ENCODE measurements around the gene LASP1.
"Not testable (repeated sequence)": the region's sequence is repeated elsewhere in the genome, so short reads cannot be mapped to it uniquely, and the experiment has no call there.

Gene LASP1

DNA sequence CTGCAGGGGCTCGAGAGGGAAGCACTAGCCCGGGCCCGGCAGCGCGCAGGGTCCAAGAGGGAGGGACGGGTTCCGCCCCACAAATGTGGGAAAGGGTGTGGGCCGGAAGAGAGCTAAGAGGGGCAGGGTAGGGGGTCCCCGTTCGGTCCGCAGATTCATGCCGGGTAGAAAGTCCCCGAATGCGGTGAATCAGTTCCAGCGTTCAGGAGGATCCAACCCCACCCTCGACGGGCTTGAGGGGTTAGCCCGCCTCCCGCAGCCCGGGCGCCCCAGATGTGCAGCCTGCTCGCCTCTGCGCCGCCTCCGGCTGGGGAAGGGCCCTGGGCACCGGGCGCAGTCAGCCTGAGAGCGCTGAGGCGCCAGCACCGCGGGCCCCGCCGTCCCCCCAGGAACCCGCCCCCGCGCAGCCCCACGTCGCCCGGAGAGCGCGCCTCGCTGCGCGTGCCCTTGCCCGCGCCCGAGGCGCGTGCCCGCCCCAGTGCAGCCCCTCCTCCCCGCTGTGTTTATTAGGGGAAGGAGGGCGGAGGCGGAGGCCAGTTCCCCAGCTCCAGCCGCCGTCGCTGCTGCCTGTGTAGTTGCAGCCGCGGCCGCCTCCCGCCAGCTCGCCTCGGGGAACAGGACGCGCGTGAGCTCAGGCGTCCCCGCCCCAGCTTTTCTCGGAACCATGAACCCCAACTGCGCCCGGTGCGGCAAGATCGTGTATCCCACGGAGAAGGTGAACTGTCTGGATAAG lies at the start of gene LASP1:
Gene LASP1 (plus strand): TSS at position 533 of the 733 bp plus-strand sequence. CDS start 132 bp downstream, at position 665.
- peak; percentile 46 for DNase-seq (ENCODE audit: low read depth, low spot score)

GRCh38 chr17:38824899-38825761 lies 44.7 kb upstream of the LASP1 start, which contains the start of gene CWC25:
Gene CWC25, minus strand, starts transcription at chr17:38825321. Its CDS starts 138 bp downstream, at chr17:38825183.
- DNase-seq (ENCODE audit: low read depth, low spot score) = peak; percentile 97

DNA sequence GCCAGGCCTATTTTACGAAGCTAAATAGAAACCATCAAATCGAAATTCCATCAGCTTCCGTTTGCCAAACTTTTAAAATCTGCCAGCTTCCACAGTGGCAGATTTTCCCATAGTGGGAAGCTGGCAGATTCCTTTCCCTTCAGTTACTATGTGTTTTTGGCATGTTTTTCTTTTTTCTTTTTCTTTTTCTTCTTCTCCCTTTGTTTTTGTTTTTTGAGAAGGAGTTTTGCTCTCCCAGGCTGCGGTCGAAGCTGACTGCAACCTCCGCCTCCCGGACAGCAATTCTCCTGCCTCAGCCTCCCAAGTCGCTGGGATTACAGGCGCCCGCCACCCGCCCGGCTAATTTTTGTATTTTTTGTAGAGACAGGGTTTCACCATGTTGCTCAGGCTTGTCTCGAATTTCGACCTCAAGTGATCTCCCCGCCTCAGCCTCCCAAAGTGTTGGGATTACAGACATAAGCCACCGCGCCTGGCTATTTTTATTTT lies 44.1 kb upstream of the LASP1 start:
- no peak for DNase-seq (ENCODE audit: low read depth, low spot score)

DNA sequence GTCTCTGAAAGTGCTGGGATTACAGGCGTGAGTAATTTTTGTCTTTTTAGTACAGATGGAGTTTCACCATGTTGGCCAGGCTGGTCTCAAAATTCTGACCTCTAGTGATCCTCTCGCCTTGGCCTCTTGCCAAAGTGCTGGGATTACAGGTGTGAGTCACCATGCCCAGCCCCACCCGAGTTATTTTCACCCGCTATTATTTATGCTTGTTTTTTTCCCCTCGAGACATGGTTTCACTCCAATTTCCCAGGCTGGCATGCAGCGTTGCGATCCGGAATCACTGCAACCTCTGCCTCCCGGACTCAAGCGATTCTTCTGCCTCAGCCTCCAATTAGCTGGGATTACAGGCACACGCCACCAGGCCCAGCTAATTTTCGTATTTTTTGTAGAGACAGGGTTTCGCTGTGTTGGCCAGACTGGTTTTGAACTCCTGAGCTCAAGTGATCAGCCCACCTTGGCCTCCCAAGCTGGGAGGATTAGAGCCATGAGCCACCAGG lies 25.5 kb upstream of the LASP1 start:
- DNase-seq (ENCODE audit: low read depth, low spot score) = no peak

- no peak for DNase-seq (ENCODE audit: low read depth, low spot score)
Measured at GRCh38 chr17:38848557-38848891, 21.3 kb upstream of the LASP1 start.

DNA sequence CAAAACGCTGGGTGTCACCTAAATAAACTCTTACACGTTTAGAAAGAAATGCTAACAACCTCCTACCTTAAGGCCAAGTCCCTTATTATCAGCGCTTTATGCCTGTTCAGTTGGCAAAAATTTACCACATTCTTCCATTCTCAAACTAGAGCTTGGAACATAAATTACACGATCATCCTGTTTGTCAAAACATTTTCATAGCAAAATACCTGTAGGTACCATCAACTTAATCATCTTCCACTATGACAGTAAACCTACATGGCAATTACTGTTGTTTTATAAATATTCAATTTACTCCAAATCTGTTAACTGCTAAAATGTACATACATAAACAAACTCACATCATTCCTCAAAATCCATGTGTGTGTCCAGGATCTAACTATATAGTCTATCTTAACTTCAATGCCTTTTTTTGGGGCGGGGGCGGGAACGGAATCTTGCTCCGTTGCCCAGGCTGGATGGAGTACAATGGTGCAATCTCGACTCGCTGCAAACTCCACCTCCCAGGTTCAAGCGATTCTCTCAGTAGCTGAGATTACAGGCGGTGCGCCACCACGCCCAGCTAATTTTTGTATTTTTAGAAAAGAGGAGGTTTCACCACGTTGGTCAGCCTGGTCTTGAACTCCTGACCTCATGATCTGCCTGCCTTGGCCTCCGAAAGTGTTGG lies 20.8 kb upstream of the LASP1 start:
- no peak for DNase-seq (ENCODE audit: low read depth, low spot score)

DNA sequence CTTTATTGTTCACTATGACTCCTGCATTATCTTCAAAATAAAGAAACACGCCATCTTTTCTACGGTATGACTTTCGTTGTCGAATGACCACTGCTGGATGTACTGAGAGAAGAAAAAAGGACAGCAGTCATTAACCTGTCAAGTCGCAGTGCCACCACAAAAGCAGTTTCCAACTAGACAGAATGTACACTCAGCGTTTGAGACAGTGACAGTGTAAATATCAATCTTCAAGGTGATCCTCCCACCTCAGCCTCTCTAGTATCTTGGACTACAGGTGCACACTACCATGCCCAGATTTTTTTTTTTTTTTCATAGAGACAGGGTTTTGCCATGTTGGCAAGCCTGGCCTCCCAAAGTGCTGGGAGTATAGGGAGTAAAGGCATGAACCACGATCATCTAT lies 19.5 kb upstream of the LASP1 start:
- DNase-seq (ENCODE audit: low read depth, low spot score) = no peak

DNA sequence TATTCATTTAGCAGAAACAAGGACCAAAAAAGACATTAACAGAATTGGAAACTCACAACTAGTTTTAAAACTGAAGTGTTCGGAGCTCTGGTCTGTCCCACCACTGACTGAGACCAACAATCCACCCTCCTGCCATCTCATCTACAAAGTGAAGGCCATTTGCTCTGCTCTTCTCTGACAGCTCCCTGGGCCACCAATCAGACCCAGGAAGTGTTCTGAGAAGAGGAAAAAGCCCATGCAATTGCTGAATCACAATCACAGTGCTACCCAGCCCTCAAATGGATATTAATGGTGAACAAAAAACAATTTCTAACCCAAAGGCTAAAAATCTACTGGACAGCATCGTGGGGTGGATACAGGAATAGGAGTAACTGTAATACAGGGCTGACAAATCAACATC lies 18.4 kb upstream of the LASP1 start:
- DNase-seq (ENCODE audit: low read depth, low spot score) = no peak

- DNase-seq (ENCODE audit: low read depth, low spot score) = no peak
Measured at GRCh38 chr17:38852771-38853291, 17.0 kb upstream of the LASP1 start.

- DNase-seq (ENCODE audit: low read depth, low spot score) = peak; percentile 91
Measured at GRCh38 chr17:38853292-38854219, 16.3 kb upstream of the LASP1 start, which contains the start of gene RPL23. Gene RPL23, minus strand, starts transcription at chr17:38853721. Its CDS starts 11 bp downstream, at chr17:38853710.

GRCh38 chr17:38855101-38855714 lies 14.7 kb upstream of the LASP1 start:
- not testable (repeated sequence) for DNase-seq (ENCODE audit: low read depth, low spot score)

- no peak for DNase-seq (ENCODE audit: low read depth, low spot score)
Measured at GRCh38 chr17:38857271-38857670, 12.6 kb upstream of the LASP1 start.

DNA sequence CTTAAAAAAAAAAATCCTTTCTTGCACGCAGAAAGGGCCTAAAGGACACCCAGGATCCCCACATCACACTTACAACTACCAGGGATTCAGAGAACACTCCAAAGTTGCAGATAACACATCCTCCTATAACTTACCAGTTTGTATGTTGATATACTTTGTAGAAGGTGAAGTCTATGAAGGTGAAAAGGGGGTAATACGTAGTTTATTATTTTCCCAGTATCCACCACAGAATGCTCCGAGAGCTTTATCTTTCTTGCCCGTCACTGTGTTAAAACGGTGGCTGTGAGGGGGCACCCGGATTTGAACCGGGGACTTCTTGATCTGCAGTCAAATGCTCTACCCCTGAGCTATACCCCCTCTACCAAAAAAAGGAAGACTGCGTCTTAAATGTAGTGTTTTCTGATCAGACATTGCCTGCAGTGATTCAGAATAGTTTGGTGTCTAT lies 8.4 kb upstream of the LASP1 start:
- DNase-seq (ENCODE audit: low read depth, low spot score) = no peak

GRCh38 chr17:38864636-38865398 lies 5.0 kb upstream of the LASP1 start:
- no peak for DNase-seq (ENCODE audit: low read depth, low spot score)

DNA sequence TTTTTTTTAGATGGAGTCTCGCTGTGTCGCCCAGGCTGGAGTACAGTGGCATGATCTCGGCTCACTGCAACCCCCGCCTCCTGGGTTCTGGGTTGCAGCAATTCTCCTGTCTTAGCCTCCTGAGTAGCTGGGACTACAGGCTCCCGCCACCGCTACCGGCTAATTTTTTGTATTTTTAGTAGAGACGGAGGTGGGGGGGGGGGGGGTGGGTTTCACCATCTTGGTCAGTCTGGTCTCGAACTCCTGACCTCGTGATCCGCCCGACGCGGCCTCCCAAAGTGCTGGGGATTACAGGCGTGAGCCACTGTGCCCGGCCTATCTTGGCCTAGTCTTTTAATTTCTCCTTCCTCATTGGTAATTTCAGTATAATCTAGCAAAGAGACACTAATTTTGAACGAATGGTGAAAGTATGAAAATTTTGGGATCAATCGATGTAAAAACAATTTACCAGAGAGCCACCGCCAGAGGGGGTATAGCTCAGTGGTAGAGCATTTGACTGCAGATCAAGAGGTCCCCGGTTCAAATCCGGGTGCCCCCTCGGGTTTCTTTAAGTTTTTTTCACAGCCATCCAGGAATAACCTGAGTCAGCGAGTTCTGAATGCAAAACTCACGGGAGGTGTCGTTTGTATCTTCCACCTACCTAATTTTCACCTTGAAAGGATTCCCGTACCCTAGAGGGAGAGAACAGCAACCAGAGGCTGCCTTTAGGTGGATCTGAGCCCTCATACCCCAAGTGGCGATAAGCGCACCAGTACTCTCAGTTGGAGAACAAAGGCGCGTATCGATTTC lies 2.5 kb upstream of the LASP1 start:
- DNase-seq (ENCODE audit: low read depth, low spot score) = no peak

DNA sequence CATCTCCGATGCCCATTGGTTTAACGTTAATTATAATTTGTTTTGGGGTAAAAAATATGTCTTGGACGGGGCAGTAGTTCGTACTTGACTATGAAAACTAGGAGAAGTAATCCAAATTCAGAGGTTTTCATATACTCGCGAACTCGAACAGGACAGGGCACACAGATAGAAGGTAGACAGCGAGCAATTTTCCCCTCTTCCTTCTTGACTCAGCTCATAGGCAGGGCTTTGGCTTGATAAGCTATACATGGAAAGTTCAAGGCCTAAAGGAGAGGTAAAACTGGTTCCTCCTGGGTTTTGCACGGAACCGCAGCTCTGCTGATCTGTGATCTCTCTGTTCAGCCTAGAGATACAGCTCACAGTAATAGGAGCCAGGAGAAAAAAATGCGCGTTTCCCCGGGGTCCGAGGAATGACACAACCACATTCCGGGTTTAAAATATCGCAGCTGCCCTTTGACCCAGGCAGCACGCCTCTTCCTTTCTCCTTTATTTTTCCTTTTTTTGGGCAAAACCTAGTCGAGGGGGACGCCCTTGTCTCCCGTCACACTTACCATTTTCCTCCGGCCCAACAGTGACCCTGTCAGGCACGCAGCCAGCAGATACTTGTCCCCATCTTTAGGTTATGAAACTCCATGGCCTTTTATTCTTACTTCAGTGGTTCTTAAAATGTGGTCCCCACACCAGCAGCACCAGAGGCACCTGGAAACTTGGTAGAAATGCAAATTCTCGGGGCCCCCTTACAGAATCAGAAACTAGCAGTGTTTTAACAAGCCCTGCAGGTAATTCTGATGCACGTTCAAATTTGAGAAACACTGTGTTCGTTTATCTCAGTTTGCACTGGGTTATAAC lies 1.7 kb upstream of the LASP1 start:
- no peak for DNase-seq (ENCODE audit: low read depth, low spot score)

DNA sequence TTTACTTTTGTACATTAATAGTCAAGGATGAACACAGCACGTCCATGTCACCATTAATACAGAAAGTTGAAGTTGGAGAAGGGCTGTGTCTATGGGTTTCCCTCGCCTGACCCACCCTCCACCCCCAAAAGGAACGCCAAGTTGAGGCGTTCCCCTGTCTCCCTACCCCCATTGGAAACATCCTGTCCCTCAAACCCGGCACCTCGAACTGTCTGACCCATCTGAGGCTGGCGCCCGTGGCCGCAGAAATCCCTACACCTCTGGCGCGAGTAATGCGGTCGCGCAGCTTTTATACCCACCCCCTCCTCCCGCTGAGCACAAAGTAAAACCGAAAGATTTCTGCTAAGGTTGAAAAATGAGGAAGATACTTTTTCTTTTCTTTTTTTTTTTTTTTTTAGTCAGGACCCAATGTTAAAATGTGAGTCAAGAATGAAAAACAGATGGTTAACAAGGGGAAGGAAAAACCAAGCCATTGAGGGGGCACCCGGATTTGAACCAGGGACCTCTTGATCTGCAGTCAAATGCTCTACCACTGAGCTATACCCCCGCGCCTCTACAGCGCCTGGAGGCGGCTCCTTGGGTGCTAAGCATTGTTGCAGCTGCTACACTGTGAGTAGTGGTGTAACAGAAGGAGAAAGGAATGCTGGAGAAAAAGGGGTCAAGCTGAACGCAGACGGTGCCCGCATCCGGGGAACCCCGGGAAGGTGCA lies 887 bp upstream of the LASP1 start:
- DNase-seq (ENCODE audit: low read depth, low spot score) = no peak
